Sigmoid colon (tissue), 7 donors: Measurements from ENCODE around the gene STIM2. TPM values are rescaled to one million over a fixed set of nuclear protein-coding genes. Genes with fewer than 3 reads are reported as not detected.

ENCODE experiments used
- DNase-seq: peaks from one replicate; pipeline ENCODE4 v3.0.0-alpha.2; 2019
- H3K27ac ChIP-seq, 4 donors: fragments of 200-600 bp; sonication (generic); one replicate each; pipeline ENCODE4 v1.5.1; 2016 to 2019; ENCODE audit warnings: mild to moderate bottlenecking in 1 of 4
- H3K27me3 ChIP-seq, 3 donors: fragments of 200-600 bp; sonication (generic); one replicate each; pipeline ENCODE4 v1.5.1; 2019; ENCODE audit warnings: mild to moderate bottlenecking in 1 of 3
- H3K36me3 ChIP-seq, 4 donors: fragments of 200-600 bp; sonication (generic); one replicate each; pipeline ENCODE4 v1.5.1; 2016 to 2019
- H3K4me1 ChIP-seq, 4 donors: fragments of 200-600 bp; sonication (generic); one replicate each; pipeline ENCODE4 v1.5.1; 2017 to 2019
- H3K4me3 ChIP-seq, 4 donors: fragments of 200-600 bp; sonication (generic); one replicate each; pipeline ENCODE4 v1.5.1; 2017 to 2019; ENCODE audit warnings: mild to moderate bottlenecking in 2 of 4, moderate library complexity in 1 of 4
- H3K9me3 ChIP-seq, 4 donors: fragments of 200-600 bp in 3 of 4; sonication (generic) in 3 of 4; one replicate each; pipeline versions ENCODE4 v1.5.1 to v1.6.1; 2013 to 2019
- CTCF ChIP-seq, 4 experiments: fragments of 450-650 bp in 3 of 4; fragments of 200-600 bp in 1 of 4; IDR thresholded peaks; one replicate each; pipeline ENCODE4 v1.5.1; 2016 to 2019; ENCODE audit warnings: antibody characterized with exemption in 4 of 4, mild to moderate bottlenecking in 3 of 4, moderate library complexity in 2 of 4
- EP300 ChIP-seq, 4 donors: sonication (generic); formaldehyde crosslinking; IDR thresholded peaks; one replicate each; pipeline ENCODE4 v1.6.1; 2017; ENCODE audit warnings: antibody characterized with exemption in 4 of 4
- POLR2A ChIP-seq, 2 donors: fragments of 450-650 bp; IDR thresholded peaks; one replicate each; pipeline ENCODE4 v1.6.1; 2016; ENCODE audit warnings: antibody characterized with exemption in 2 of 2, mild to moderate bottlenecking in 2 of 2, moderate library complexity in 2 of 2
- POLR2AphosphoS5 ChIP-seq, 4 donors: sonication (generic); formaldehyde crosslinking; IDR thresholded peaks; one replicate each; pipeline ENCODE4 v1.6.1; 2017; ENCODE audit warnings: antibody characterized with exemption in 4 of 4
- WGBS, 2 donors: extraction: QIAGEN DNeasy Blood & Tissue Kit; methylation state at CpG; one replicate each; pipeline ENCODE4 v1.1.7; 2013; 5-methylcytosine and 5-hydroxymethylcytosine counted together
- intact Hi-C: fragments of 100-400 bp; cut with DNase I; formaldehyde crosslinking; loops from one replicate; pipeline ENCODE4 v1.15.1; 2023
- polyA plus RNA-seq, 3 donors: library from polyadenylated mRNA; stranded (reverse); fragments of 200-250 nt; gene quantifications; one replicate each; pipeline ENCODE4 v1.2.3, GENCODE V29; 2013
- total RNA-seq, 4 donors: library from RNA; depleted of rRNA; stranded (reverse); fragments of >200 nt; gene quantifications; one replicate each; pipeline ENCODE4 v1.1.0, GENCODE V29; 2016
- donor health status: healthy with polysubstance abuse.
- donor health status: Bipolar disorder and iron deficiency.
- donor health status: healthy.

Gene STIM2
- total and polyA plus RNA-seq, 7 donors = 3.0 to 16.8 (median 14.1) TPM

- intact Hi-C loops = no loop called here
- H3K27me3 ChIP-seq = no peaks in the 10 kb centered on the region
- DNase-seq = no peak
- TF ChIP-seq EP300 (IDR thresholded peaks at IDR 0.05) (no peak), CTCF (IDR thresholded peaks at IDR 0.05) (no peak), POLR2AphosphoS5 (IDR thresholded peaks at IDR 0.05) (no peak), POLR2A (IDR thresholded peaks at IDR 0.05) (no peak)
- no peaks in the 10 kb centered on the region for H3K4me1 ChIP-seq
- peaks cover 0 to 5% (median 0%) of the 10 kb centered on the region in 4 donors for H3K36me3 ChIP-seq
- no peak overlapping the region for H3K4me3 ChIP-seq
- WGBS, 2 donors = 0 to 63% methylated on average over 2 of the region's 2 CpGs
- no peak overlapping the region for H3K27ac ChIP-seq
- no peaks in the 10 kb centered on the region for H3K9me3 ChIP-seq
Observed at GRCh38 chr4:26955241-26955640, 94.6 kb downstream of the STIM2 start.

- Histone ChIP-seq H3K36me3 (peaks cover 0 to 5% (median 0%) of the 10 kb centered on the region in 4 donors), H3K27ac (no peak overlapping the region), H3K27me3 (no peaks in the 10 kb centered on the region), H3K4me1 (peaks cover 0 to 1% (median under 1%) of the 10 kb centered on the region in 4 donors), H3K9me3 (no peaks in the 10 kb centered on the region), H3K4me3 (no peak overlapping the region)
- intact Hi-C loops = no loop called here
- no peak for DNase-seq
- TF ChIP-seq POLR2A (IDR thresholded peaks at IDR 0.05) = no peak
- WGBS, 2 donors = 86 to 90% methylated on average over 4 of the region's 4 CpGs
Observed at GRCh38 chr4:26958925-26959653, 98.4 kb downstream of the STIM2 start.

GRCh38 chr4:26959654-26960047 is 99.0 kb downstream of the STIM2 start:
- intact Hi-C loops = no loop called here
- 57 to 85% methylated on average over 1 of the region's 1 CpG for WGBS, 2 donors

GRCh38 chr4:26962720-26963119 is 102.1 kb downstream of the STIM2 start:
- Histone ChIP-seq H3K36me3 (peaks cover 0 to 3% (median 0%) of the 10 kb centered on the region in 4 donors), H3K27me3 (no peaks in the 10 kb centered on the region), H3K4me1 (peaks cover 0 to 14% (median 3%) of the 10 kb centered on the region in 4 donors), H3K27ac (no peak overlapping the region), H3K4me3 (no peak overlapping the region), H3K9me3 (no peaks in the 10 kb centered on the region)
- DNase-seq = no peak
- TF ChIP-seq POLR2A (IDR thresholded peaks at IDR 0.05) = no peak
- no peak for TF ChIP-seq EP300 (IDR thresholded peaks at IDR 0.05)
- no peak for TF ChIP-seq CTCF (IDR thresholded peaks at IDR 0.05)
- TF ChIP-seq POLR2AphosphoS5 (IDR thresholded peaks at IDR 0.05) = no peak
- intact Hi-C loops = no loop called here

More at GRCh38 chr4:26959654-26960047, 99.0 kb downstream of the STIM2 start:
- no peak overlapping the region for H3K4me3 ChIP-seq
- H3K36me3 ChIP-seq = peaks cover 0 to 5% (median 0%) of the 10 kb centered on the region in 4 donors
- no peaks in the 10 kb centered on the region for H3K27me3 ChIP-seq
- DNase-seq = no peak
- H3K4me1 ChIP-seq = peaks cover 0 to 7% (median 3%) of the 10 kb centered on the region in 4 donors
- no peaks in the 10 kb centered on the region for H3K9me3 ChIP-seq
- no peak for TF ChIP-seq CTCF (IDR thresholded peaks at IDR 0.05)
- TF ChIP-seq POLR2A (IDR thresholded peaks at IDR 0.05) = no peak
- no peak for TF ChIP-seq EP300 (IDR thresholded peaks at IDR 0.05)
- no peak overlapping the region for H3K27ac ChIP-seq

GRCh38 chr4:26964512-26964911 is 103.9 kb downstream of the STIM2 start:
- H3K27ac ChIP-seq = no peak overlapping the region
- H3K27me3 ChIP-seq = no peaks in the 10 kb centered on the region
- WGBS, 2 donors = 77 to 80% methylated on average over 1 of the region's 1 CpG
- no peak for DNase-seq
- no peaks in the 10 kb centered on the region for H3K9me3 ChIP-seq
- peaks cover 0 to 14% (median 3%) of the 10 kb centered on the region in 4 donors for H3K4me1 ChIP-seq
- H3K36me3 ChIP-seq = no peaks in the 10 kb centered on the region
- intact Hi-C loops = no loop called here
- H3K4me3 ChIP-seq = no peak overlapping the region
- TF ChIP-seq POLR2A (IDR thresholded peaks at IDR 0.05) = no peak
- no peak for TF ChIP-seq POLR2AphosphoS5 (IDR thresholded peaks at IDR 0.05)
- no peak for TF ChIP-seq CTCF (IDR thresholded peaks at IDR 0.05)
- no peak for TF ChIP-seq EP300 (IDR thresholded peaks at IDR 0.05)
